ENCODE results near the gene PHF21B. TPM values are rescaled to one million over a fixed set of nuclear protein-coding genes. Genes with fewer than 3 reads are reported as not detected.
"Not testable (repeated sequence)": the region's sequence is repeated elsewhere in the genome, so short reads cannot be mapped to it uniquely, and the experiment has no call there.

PHF21B gene
- total RNA-seq, 1 experiment from 2014 or later, result not detected

DNA sequence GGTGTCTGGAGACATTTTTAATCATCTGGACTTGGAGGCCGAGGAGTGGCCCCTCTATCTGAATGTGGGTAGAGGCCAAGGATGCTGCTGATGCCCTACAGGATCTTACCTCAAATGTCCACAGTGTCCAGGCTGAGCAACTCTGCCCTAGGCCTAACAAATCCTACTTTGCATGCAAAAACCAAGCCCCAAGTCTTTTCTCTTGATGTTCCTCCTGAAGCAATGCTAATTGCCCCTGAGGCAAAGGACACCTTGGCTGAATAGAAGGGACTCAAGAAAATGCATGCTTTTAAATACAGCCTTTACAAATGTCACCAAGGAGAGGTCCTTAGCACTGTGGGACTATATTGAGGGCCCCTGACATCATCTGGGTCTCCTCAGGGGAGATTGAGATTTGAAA lies 43.8 kb upstream of the PHF21B start:
- H3K36me3 Mint-ChIP-seq (ENCODE audit: insufficient read depth, unreplicated experiment), result no peaks in the 10 kb centered on the region
- H3K4me3 Mint-ChIP-seq (ENCODE audit: low read depth, unreplicated experiment), result no peak overlapping the region
- no peak for TF ChIP-seq CTCF (IDR thresholded peaks at IDR 0.05; ENCODE audit: unreplicated experiment)
- CTCF ChIA-PET, result no interaction called here
- no peak for DNase-seq
- no peak overlapping the region for H3K27ac Mint-ChIP-seq (ENCODE audit: unreplicated experiment)
- H3K27me3 Mint-ChIP-seq (ENCODE audit: unreplicated experiment), result peaks cover 91% of the 10 kb centered on the region
- intact Hi-C loops (cut with micrococcal nuclease; ENCODE audit: unreplicated experiment), result no loop called here
- no TSS peak for BruUV-seq (replicated peaks)
- no peaks in the 10 kb centered on the region for H3K4me1 Mint-ChIP-seq (ENCODE audit: low read depth, unreplicated experiment)
- no peaks in the 10 kb centered on the region for H3K9me3 Mint-ChIP-seq (ENCODE audit: low read depth, unreplicated experiment)

- intact Hi-C loops (cut with micrococcal nuclease; ENCODE audit: unreplicated experiment), result no loop called here
- CTCF ChIA-PET, result no interaction called here
- H3K36me3 Mint-ChIP-seq (ENCODE audit: insufficient read depth, unreplicated experiment), result no peaks in the 10 kb centered on the region
- no peak overlapping the region for H3K4me3 Mint-ChIP-seq (ENCODE audit: low read depth, unreplicated experiment)
- no peak overlapping the region for H3K27ac Mint-ChIP-seq (ENCODE audit: unreplicated experiment)
- BruUV-seq (replicated peaks), result no TSS peak
- no peaks in the 10 kb centered on the region for H3K4me1 Mint-ChIP-seq (ENCODE audit: low read depth, unreplicated experiment)
- no peak for DNase-seq
- no peaks in the 10 kb centered on the region for H3K9me3 Mint-ChIP-seq (ENCODE audit: low read depth, unreplicated experiment)
- H3K27me3 Mint-ChIP-seq (ENCODE audit: unreplicated experiment), result peaks cover 91% of the 10 kb centered on the region
- no peak for TF ChIP-seq CTCF (IDR thresholded peaks at IDR 0.05; ENCODE audit: unreplicated experiment)
Measured at GRCh38 chr22:45053094-45053493, 43.3 kb upstream of the PHF21B start.

- H3K4me3 Mint-ChIP-seq (ENCODE audit: low read depth, unreplicated experiment); H3K4me1 Mint-ChIP-seq (ENCODE audit: low read depth, unreplicated experiment); H3K36me3 Mint-ChIP-seq (ENCODE audit: insufficient read depth, unreplicated experiment); H3K9me3 Mint-ChIP-seq (ENCODE audit: low read depth, unreplicated experiment); CTCF ChIA-PET; intact Hi-C loops (cut with micrococcal nuclease; ENCODE audit: unreplicated experiment); DNase-seq; H3K27ac Mint-ChIP-seq (ENCODE audit: unreplicated experiment); BruUV-seq (replicated peaks): not testable (repeated sequence)
- H3K27me3 Mint-ChIP-seq (ENCODE audit: unreplicated experiment), result peaks cover 91% of the 10 kb centered on the region
Measured at GRCh38 chr22:45052665-45053064, 42.9 kb upstream of the PHF21B start.

DNA sequence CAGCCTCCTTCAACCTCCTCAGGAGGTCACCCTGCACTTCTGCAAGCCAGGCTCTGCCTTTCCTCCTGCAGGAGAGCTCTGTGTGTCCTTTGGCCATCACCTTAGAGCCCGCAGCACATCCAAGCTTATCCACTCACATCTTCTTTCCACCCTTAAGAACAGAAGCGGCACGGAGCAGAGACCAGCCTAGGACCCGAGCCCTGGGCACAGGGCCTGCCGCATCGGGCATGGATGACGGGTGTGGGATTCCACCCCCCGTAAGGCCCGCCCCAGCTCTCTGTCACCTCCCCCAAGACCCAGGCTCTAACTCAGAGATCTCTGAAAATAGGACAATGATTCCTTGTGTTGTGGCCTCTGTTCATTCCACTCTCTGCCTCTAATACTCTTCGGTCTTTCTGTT lies 42.1 kb upstream of the PHF21B start:
- no TSS peak for BruUV-seq (replicated peaks)

DNA sequence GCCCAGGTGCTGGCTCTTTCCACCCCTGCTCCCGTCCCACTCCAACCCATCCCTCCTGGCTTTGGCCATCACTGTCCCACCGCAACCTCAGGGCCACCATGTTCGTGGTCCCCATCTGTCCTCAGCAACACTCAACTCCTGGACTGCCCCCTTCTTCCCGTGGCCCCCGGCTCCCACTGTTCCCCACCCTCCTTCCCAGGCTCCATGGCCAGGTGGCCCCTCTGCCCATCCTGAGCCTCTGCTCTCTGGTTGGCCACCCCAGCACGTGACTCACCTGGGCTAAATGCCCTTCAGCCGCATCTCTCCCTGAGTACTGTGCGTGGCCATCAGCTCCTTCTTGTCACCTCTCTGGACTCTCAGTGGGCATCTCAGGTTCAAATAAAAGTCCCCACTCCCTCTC lies 41.6 kb upstream of the PHF21B start:
- intact Hi-C loops (cut with micrococcal nuclease; ENCODE audit: unreplicated experiment), result no loop called here
- no peaks in the 10 kb centered on the region for H3K4me1 Mint-ChIP-seq (ENCODE audit: low read depth, unreplicated experiment)
- peaks cover 3% of the 10 kb centered on the region for H3K9me3 Mint-ChIP-seq (ENCODE audit: low read depth, unreplicated experiment)
- no peak overlapping the region for H3K27ac Mint-ChIP-seq (ENCODE audit: unreplicated experiment)
- no peaks in the 10 kb centered on the region for H3K36me3 Mint-ChIP-seq (ENCODE audit: insufficient read depth, unreplicated experiment)
- CTCF ChIA-PET, result no interaction called here
- peaks cover 99% of the 10 kb centered on the region for H3K27me3 Mint-ChIP-seq (ENCODE audit: unreplicated experiment)
- BruUV-seq (replicated peaks), result no TSS peak
- DNase-seq, result no peak
- H3K4me3 Mint-ChIP-seq (ENCODE audit: low read depth, unreplicated experiment), result no peak overlapping the region
- no peak for TF ChIP-seq CTCF (IDR thresholded peaks at IDR 0.05; ENCODE audit: unreplicated experiment)

More for the DNA sequence above, 42.1 kb upstream of the PHF21B start:
- no peak overlapping the region for H3K27ac Mint-ChIP-seq (ENCODE audit: unreplicated experiment)
- no peaks in the 10 kb centered on the region for H3K4me1 Mint-ChIP-seq (ENCODE audit: low read depth, unreplicated experiment)
- CTCF ChIA-PET, result no interaction called here
- H3K36me3 Mint-ChIP-seq (ENCODE audit: insufficient read depth, unreplicated experiment), result no peaks in the 10 kb centered on the region
- intact Hi-C loops (cut with micrococcal nuclease; ENCODE audit: unreplicated experiment), result no loop called here
- H3K4me3 Mint-ChIP-seq (ENCODE audit: low read depth, unreplicated experiment), result no peak overlapping the region
- H3K9me3 Mint-ChIP-seq (ENCODE audit: low read depth, unreplicated experiment), result peaks cover under 1% of the 10 kb centered on the region
- no peak for TF ChIP-seq CTCF (IDR thresholded peaks at IDR 0.05; ENCODE audit: unreplicated experiment)
- DNase-seq, result no peak
- peaks cover 98% of the 10 kb centered on the region for H3K27me3 Mint-ChIP-seq (ENCODE audit: unreplicated experiment)

All from Calu3 (cell line).